ENCODE data around the gene ABTB2.

ABTB2 gene

DNA sequence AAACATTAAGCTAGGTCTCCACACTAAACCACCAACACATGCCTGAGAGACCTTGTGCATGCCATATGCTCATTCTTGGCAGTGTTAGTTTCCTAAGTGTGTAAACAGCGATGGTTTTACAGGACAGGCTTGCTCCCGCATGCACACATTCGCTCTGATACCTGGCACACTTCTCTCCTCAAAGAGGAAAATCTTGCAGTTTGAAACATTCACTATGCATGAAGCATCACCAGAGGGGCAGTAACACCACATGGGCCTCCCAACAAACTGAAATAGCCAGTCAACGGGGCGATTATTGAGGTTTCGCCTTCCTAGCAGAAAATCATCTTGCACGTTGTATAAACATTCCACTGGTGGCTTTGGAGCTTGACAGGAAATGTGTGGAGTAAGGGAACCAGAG, 52.6 kb downstream of the ABTB2 start:
- Histone ChIP-seq H3K4me3 (replicated peaks; ENCODE audit: insufficient read depth, low read length) (no peak overlapping the region), H3K27ac (replicated peaks) (no peak overlapping the region), H3K27me3 (ENCODE audit: insufficient read depth, poor library complexity, severe bottlenecking) (no peaks in the 10 kb centered on the region)
- TF ChIP-seq GABPA (IDR thresholded peaks at IDR 0.05; ENCODE audit: low read depth) = no peak
- no peak for DNase-seq (ENCODE audit: low read depth in 1 of 2, low spot score in 1 of 2)

DNA sequence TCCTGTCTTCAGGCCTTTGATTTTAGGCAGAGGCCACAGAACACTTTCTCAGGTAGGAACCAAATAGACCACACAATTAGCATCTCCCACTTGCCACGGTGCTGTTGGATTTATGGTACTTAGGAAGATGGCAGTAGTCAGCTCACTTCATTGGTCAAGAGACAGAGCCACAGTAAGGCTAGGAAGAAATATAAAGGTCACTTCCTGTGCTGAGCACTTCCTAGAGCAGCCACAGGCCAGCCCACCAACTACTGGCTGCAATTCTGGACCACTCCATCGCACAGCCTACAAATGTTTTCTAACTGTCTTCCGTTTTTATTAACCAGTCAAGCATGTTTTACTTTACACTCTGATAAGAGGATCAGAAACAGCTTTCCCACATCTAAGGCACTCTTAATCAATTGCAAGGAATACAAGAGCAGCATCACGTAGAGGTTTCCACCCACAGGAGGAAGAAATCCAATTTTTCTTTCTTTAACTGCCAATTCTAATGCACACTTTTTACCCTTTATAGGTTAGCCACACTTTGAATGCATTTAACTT, 54.7 kb downstream of the ABTB2 start:
- Histone ChIP-seq H3K27me3 (ENCODE audit: insufficient read depth, poor library complexity, severe bottlenecking) (no peaks in the 10 kb centered on the region), H3K4me3 (replicated peaks; ENCODE audit: insufficient read depth, low read length) (no peak overlapping the region), H3K27ac (replicated peaks) (no peak overlapping the region)
- no peak for DNase-seq (ENCODE audit: low read depth in 1 of 2, low spot score in 1 of 2)
- TF ChIP-seq SPI1 (IDR thresholded peaks at IDR 0.05; ENCODE audit: borderline replicate concordance, low read depth) (no peak), CTCF (IDR thresholded peaks at IDR 0.05; ENCODE audit: insufficient read depth, low read length) (no peak), REST (IDR thresholded peaks at IDR 0.05; ENCODE audit: insufficient replicate concordance, low read depth) (no peak), GABPA (IDR thresholded peaks at IDR 0.05; ENCODE audit: low read depth) (no peak), POLR2AphosphoS5 (IDR thresholded peaks at IDR 0.05; ENCODE audit: low read depth) (no peak)

DNA sequence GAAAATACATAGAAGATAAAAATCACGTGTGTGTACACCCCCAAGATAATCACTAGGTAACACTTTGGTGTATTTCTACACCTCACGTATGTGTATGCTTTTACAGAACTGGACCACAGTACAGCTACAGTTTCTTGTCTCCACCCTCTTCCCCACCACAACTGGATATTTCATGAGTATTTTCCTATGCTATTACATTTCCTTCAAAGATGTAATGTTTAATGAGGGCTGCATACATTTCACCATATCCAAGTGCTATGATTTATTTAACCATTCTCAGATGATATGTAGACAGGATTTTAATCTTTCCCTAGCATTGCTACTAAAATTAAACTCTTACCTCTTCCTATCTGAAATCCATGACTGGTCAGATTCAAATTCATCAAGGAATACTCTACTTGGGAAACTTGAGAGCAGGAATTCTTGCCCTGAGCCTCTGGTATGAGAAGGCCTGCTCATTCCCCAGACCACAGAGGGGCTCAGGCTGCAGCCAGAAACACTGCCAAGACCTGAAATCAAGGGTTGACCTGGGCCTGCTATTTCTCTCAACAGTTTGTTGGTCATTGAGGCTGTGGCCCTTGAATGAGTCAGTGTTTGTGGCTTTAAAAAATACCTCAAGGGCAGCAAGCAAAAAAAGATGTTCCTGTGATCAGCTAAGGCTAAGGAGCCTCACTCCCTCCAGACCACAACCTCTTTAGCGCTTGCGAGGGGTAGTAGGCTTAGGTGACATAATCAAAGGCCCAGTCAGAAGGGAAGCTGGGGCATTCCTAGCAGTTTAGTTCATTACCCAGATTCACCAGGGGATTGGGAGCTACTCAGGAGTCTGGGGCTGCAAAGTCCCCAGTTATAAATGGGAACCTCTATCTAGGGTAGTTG, 55.5 kb downstream of the ABTB2 start:
- H3K27ac ChIP-seq (replicated peaks) = no peak overlapping the region
- no peaks in the 10 kb centered on the region for H3K27me3 ChIP-seq (ENCODE audit: insufficient read depth, poor library complexity, severe bottlenecking)
- no peak overlapping the region for H3K4me3 ChIP-seq (replicated peaks; ENCODE audit: insufficient read depth, low read length)
- no peak for TF ChIP-seq POLR2AphosphoS5 (IDR thresholded peaks at IDR 0.05; ENCODE audit: low read depth)
- peak; percentile 22 to 28 for DNase-seq (ENCODE audit: low read depth in 1 of 2, low spot score in 1 of 2)

GRCh38 chr11:34300926-34301295, 56.9 kb downstream of the ABTB2 start:
- peak overlapping the region; percentile 34 for H3K27ac ChIP-seq (replicated peaks)
- TF ChIP-seq POLR2AphosphoS5 (IDR thresholded peaks at IDR 0.05; ENCODE audit: low read depth) (no peak), SPI1 (IDR thresholded peaks at IDR 0.05; ENCODE audit: borderline replicate concordance, low read depth) (peak; percentile 60; the same call in 1 of the 2 replicates)
- H3K27me3 ChIP-seq (ENCODE audit: insufficient read depth, poor library complexity, severe bottlenecking) = no peaks in the 10 kb centered on the region
- DNase-seq (ENCODE audit: low read depth in 1 of 2, low spot score in 1 of 2) = peak in 1 of 2 experiments; percentile 9
- H3K4me3 ChIP-seq (replicated peaks; ENCODE audit: insufficient read depth, low read length) = no peak overlapping the region

GRCh38 chr11:34300026-34300925, 57.5 kb downstream of the ABTB2 start:
- peak in 1 of 2 experiments; percentile 18 for DNase-seq (ENCODE audit: low read depth in 1 of 2, low spot score in 1 of 2)
- no peak overlapping the region for H3K4me3 ChIP-seq (replicated peaks; ENCODE audit: insufficient read depth, low read length)
- no peaks in the 10 kb centered on the region for H3K27me3 ChIP-seq (ENCODE audit: insufficient read depth, poor library complexity, severe bottlenecking)
- peak overlapping the region; percentile 34 for H3K27ac ChIP-seq (replicated peaks)
- TF ChIP-seq REST (IDR thresholded peaks at IDR 0.05; ENCODE audit: insufficient replicate concordance, low read depth) = no peak
- no peak for TF ChIP-seq CTCF (IDR thresholded peaks at IDR 0.05; ENCODE audit: insufficient read depth, low read length)
- no peak for TF ChIP-seq SPI1 (IDR thresholded peaks at IDR 0.05; ENCODE audit: borderline replicate concordance, low read depth)
- TF ChIP-seq POLR2AphosphoS5 (IDR thresholded peaks at IDR 0.05; ENCODE audit: low read depth) = no peak
- no peak for TF ChIP-seq GABPA (IDR thresholded peaks at IDR 0.05; ENCODE audit: low read depth)
